ENCODE results near the gene TNRC6C.

The TNRC6C gene

DNA sequence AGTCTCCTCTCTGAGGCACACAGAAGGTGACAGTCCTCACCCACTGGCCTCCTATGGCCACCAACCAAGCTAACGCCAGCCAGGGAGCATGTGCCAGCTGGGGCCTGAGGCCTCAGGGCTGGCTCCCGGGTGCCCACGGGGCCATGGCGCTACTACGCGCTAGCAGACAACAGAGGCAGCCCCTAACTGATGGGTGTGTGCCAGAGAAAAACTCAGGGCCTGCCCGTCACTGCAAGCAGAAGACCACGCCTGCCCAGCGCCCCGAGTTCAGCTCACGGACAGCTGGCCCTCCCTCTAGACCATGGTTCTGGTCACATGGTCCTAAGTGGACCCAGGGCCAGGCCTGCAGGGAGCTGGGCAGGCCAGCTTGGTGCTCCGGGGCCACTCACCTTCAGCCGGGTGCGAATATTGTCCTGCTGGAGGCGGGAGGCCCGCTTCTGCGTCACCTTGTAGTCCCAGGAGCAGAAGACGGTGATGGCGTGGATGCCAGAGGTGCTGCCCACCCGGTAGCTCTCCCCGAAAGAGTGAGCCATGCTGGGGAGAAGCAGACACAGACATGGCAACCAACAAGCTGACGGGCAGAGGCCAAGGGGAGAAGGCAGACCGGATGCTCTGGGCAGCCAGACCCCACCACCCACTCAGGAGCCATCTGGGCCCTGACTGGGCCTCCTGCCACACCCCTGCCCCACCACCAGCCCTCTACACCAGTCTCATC lies 163.9 kb downstream of the TNRC6C start:
- TF ChIP-seq BACH2 (CRISPR knock-in tag; IDR thresholded peaks at IDR 0.05; ENCODE audit: borderline replicate concordance): no peak
- no peak for TF ChIP-seq ARNTL (CRISPR knock-in tag; IDR thresholded peaks at IDR 0.05; ENCODE audit: borderline replicate concordance, low read depth)
- TF ChIP-seq CSDC2 (CRISPR knock-in tag; IDR thresholded peaks at IDR 0.05): no peak
- TF ChIP-seq GLIS3 (CRISPR knock-in tag; IDR thresholded peaks at IDR 0.05): no peak
- TF ChIP-seq, protein P1, sequence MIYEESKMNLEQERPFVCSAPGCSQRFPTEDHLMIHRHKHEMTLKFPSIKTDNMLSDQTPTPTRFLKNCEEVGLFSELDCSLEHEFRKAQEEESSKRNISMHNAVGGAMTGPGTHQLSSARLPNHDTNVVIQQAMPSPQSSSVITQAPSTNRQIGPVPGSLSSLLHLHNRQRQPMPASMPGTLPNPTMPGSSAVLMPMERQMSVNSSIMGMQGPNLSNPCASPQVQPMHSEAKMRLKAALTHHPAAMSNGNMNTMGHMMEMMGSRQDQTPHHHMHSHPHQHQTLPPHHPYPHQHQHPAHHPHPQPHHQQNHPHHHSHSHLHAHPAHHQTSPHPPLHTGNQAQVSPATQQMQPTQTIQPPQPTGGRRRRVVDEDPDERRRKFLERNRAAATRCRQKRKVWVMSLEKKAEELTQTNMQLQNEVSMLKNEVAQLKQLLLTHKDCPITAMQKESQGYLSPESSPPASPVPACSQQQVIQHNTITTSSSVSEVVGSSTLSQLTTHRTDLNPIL (CRISPR knock-in tag; IDR thresholded peaks at IDR 0.05; ENCODE audit: low read depth): no peak
- TF ChIP-seq ZNF70 (CRISPR knock-in tag; IDR thresholded peaks at IDR 0.05): no peak
- no peak for TF ChIP-seq TCF4 (CRISPR knock-in tag; IDR thresholded peaks at IDR 0.05; ENCODE audit: borderline replicate concordance)
- no peak for ATAC-seq

DNA sequence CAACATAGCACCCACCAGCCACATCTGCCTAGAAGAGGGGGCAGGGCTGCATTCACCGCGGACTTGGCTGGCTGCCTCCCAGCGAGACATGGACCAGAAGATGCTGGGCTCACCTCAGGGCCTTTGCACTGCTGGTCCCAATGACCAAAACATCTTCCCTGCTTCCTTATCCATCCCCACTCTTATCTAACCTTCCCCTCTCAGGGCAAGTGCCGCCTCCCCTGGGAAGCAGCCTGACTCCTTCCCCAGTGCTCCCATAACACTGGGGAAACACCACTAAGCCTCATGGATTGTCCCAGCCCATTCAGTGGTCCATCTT lies 164.4 kb downstream of the TNRC6C start:
- no peak for ATAC-seq
- no peak for TF ChIP-seq ZFP30 (CRISPR knock-in tag; IDR thresholded peaks at IDR 0.05)
- no peak for TF ChIP-seq ISL1 (CRISPR knock-in tag; IDR thresholded peaks at IDR 0.05)
- TF ChIP-seq, protein P2, sequence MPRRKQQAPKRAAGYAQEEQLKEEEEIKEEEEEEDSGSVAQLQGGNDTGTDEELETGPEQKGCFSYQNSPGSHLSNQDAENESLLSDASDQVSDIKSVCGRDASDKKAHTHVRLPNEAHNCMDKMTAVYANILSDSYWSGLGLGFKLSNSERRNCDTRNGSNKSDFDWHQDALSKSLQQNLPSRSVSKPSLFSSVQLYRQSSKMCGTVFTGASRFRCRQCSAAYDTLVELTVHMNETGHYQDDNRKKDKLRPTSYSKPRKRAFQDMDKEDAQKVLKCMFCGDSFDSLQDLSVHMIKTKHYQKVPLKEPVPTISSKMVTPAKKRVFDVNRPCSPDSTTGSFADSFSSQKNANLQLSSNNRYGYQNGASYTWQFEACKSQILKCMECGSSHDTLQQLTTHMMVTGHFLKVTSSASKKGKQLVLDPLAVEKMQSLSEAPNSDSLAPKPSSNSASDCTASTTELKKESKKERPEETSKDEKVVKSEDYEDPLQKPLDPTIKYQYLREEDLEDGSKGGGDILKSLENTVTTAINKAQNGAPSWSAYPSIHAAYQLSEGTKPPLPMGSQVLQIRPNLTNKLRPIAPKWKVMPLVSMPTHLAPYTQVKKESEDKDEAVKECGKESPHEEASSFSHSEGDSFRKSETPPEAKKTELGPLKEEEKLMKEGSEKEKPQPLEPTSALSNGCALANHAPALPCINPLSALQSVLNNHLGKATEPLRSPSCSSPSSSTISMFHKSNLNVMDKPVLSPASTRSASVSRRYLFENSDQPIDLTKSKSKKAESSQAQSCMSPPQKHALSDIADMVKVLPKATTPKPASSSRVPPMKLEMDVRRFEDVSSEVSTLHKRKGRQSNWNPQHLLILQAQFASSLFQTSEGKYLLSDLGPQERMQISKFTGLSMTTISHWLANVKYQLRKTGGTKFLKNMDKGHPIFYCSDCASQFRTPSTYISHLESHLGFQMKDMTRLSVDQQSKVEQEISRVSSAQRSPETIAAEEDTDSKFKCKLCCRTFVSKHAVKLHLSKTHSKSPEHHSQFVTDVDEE (CRISPR knock-in tag; IDR thresholded peaks at IDR 0.05): no peak
- no peak for TF ChIP-seq RARB (CRISPR knock-in tag; IDR thresholded peaks at IDR 0.05)
- no peak for TF ChIP-seq ZFP3 (CRISPR knock-in tag; IDR thresholded peaks at IDR 0.05)
- TF ChIP-seq, protein P3, sequence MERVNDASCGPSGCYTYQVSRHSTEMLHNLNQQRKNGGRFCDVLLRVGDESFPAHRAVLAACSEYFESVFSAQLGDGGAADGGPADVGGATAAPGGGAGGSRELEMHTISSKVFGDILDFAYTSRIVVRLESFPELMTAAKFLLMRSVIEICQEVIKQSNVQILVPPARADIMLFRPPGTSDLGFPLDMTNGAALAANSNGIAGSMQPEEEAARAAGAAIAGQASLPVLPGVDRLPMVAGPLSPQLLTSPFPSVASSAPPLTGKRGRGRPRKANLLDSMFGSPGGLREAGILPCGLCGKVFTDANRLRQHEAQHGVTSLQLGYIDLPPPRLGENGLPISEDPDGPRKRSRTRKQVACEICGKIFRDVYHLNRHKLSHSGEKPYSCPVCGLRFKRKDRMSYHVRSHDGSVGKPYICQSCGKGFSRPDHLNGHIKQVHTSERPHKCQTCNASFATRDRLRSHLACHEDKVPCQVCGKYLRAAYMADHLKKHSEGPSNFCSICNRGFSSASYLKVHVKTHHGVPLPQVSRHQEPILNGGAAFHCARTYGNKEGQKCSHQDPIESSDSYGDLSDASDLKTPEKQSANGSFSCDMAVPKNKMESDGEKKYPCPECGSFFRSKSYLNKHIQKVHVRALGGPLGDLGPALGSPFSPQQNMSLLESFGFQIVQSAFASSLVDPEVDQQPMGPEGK (CRISPR knock-in tag; IDR thresholded peaks at IDR 0.05; ENCODE audit: borderline replicate concordance): no peak
- TF ChIP-seq, protein P1 (CRISPR knock-in tag; IDR thresholded peaks at IDR 0.05; ENCODE audit: low read depth): no peak
- TF ChIP-seq ZNF565 (CRISPR knock-in tag; conservative IDR thresholded peaks at IDR 0.05; ENCODE audit: low read depth): no peak
- TF ChIP-seq, protein P4, sequence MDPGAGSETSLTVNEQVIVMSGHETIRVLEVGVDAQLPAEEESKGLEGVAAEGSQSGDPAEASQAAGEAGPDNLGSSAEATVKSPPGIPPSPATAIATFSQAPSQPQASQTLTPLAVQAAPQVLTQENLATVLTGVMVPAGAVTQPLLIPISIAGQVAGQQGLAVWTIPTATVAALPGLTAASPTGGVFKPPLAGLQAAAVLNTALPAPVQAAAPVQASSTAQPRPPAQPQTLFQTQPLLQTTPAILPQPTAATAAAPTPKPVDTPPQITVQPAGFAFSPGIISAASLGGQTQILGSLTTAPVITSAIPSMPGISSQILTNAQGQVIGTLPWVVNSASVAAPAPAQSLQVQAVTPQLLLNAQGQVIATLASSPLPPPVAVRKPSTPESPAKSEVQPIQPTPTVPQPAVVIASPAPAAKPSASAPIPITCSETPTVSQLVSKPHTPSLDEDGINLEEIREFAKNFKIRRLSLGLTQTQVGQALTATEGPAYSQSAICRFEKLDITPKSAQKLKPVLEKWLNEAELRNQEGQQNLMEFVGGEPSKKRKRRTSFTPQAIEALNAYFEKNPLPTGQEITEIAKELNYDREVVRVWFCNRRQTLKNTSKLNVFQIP (CRISPR knock-in tag; IDR thresholded peaks at IDR 0.05; ENCODE audit: borderline replicate concordance, low read depth): no peak
- TF ChIP-seq PPARA (CRISPR knock-in tag; IDR thresholded peaks at IDR 0.05; ENCODE audit: borderline replicate concordance): no peak

DNA sequence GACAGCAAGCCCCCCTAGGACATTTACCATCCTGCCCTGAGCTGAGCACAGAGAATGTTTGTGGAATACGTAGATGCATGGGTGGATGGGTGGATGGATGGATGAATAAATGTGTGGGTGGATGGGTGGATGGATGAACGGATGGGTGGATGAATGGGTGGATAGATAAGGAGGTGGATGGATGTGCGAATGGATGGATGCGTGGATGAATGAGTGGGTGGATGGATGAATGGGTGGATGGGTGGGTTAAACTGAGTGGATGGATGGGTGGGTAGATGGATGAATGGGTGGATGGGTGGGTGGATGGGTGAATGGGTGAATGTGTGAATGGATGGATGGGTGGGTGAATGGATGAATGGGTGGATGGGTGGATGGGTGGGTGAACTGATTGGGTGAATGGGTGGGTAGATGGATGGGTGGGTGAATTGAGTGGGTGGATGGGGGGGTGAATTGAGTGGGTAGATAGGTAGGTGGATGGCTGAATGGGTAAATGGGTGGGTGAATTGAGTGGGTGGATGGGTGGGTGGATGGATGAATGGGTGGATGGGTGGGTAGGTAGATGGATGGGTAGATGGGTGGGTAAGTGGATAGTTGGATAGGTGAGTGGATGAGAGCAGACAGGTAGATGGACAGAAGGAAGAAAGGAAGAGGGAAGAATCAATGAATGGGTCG lies 164.9 kb downstream of the TNRC6C start:
- ATAC-seq: no peak
- TF ChIP-seq, protein P2 (CRISPR knock-in tag; IDR thresholded peaks at IDR 0.05): no peak
- TF ChIP-seq ZFP30 (CRISPR knock-in tag; IDR thresholded peaks at IDR 0.05) (no peak), GLIS3 (CRISPR knock-in tag; IDR thresholded peaks at IDR 0.05) (no peak), ZNF70 (CRISPR knock-in tag; IDR thresholded peaks at IDR 0.05) (no peak), RARB (CRISPR knock-in tag; IDR thresholded peaks at IDR 0.05) (no peak), OSR1 (CRISPR knock-in tag; IDR thresholded peaks at IDR 0.05) (no peak), PPARA (CRISPR knock-in tag; IDR thresholded peaks at IDR 0.05; ENCODE audit: borderline replicate concordance) (no peak), ESRRG (CRISPR knock-in tag; IDR thresholded peaks at IDR 0.05) (no peak), TOX (CRISPR knock-in tag; IDR thresholded peaks at IDR 0.05; ENCODE audit: borderline replicate concordance) (no peak), ZNF8 (CRISPR knock-in tag; IDR thresholded peaks at IDR 0.05) (no peak)
- TF ChIP-seq, protein P4 (CRISPR knock-in tag; IDR thresholded peaks at IDR 0.05; ENCODE audit: borderline replicate concordance, low read depth): no peak
- TF ChIP-seq, protein P5, sequence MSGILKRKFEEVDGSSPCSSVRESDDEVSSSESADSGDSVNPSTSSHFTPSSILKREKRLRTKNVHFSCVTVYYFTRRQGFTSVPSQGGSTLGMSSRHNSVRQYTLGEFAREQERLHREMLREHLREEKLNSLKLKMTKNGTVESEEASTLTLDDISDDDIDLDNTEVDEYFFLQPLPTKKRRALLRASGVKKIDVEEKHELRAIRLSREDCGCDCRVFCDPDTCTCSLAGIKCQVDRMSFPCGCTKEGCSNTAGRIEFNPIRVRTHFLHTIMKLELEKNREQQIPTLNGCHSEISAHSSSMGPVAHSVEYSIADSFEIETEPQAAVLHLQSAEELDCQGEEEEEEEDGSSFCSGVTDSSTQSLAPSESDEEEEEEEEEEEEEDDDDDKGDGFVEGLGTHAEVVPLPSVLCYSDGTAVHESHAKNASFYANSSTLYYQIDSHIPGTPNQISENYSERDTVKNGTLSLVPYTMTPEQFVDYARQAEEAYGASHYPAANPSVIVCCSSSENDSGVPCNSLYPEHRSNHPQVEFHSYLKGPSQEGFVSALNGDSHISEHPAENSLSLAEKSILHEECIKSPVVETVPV (CRISPR knock-in tag; IDR thresholded peaks at IDR 0.05): no peak

Measured in SK-N-SH treated with all-trans-retinoic acid at 6 μM for 48 hours (cell line).